ENCODE measurements around the gene MYCBPAP. TPM values are rescaled to one million over a fixed set of nuclear protein-coding genes. Genes with fewer than 3 reads are reported as not detected.

Gene MYCBPAP
- total and polyA plus RNA-seq, 3 donors from 2014 or later = 75.9 to 315 (median 91.7) TPM

DNA sequence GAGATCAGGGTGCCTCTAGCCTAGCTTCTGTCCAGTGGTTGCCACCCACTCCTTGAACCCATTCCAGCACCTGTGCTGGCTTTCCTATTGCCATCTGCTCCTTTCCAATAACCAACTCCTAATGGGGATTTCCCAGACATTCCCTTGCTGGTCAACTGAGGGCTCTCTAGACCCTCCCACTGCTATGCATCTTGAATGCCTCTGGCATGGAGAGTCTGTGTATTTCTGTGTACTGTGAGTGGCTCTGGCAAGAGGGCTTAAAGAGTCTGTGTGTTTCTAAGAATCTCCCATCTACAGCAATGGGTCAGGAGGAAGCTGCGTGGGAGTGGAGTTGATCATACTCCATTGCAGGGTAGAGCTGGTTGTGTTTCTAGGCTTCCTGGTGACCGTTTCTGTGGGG, 13.3 kb downstream of the MYCBPAP start:
- Histone ChIP-seq H3K4me1 (peaks cover 18% of the 10 kb centered on the region), H3K4me3 (no peak overlapping the region), H3K27ac (no peak overlapping the region), H3K27me3 (no peaks in the 10 kb centered on the region), H3K9me3 (no peaks in the 10 kb centered on the region), H3K36me3 (ENCODE audit: low read depth, missing control alignments) (no peaks in the 10 kb centered on the region)
- WGBS, 2 donors = 93 to 100% methylated on average over 2 of the region's 2 CpGs
- no peak for DNase-seq
- intact Hi-C loops (cut with DNase I; ENCODE audit: low total_unique reads) = no loop called here
- no peak for TF ChIP-seq POLR2A (IDR thresholded peaks at IDR 0.05)
- TF ChIP-seq CTCF (IDR thresholded peaks at IDR 0.05) = no peak

GRCh38 chr17:50522766-50523165, 14.5 kb downstream of the MYCBPAP start:
- TF ChIP-seq POLR2A (IDR thresholded peaks at IDR 0.05) = no peak
- no peak for TF ChIP-seq CTCF (IDR thresholded peaks at IDR 0.05)
- intact Hi-C loops (cut with DNase I; ENCODE audit: low total_unique reads) = no loop called here

DNA sequence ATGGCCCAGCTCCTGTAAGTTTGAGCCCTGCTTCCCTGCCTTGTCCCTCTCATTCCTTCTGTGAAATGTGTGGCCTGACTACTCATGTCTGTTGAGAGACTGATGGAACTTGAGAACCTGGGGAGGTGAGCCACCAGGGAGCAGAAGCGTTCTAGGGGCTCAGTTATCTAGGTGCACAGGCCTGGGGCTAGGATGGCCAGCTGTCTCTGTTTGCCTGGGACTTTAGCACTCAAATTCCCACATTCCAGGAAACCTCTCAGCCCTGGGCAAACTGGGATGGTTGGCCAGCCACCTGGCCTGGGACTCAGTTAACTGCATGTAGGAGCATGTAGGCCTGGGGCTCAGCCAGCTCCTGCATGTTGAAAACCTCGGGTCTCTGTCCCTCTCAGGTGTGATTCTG, 15.0 kb downstream of the MYCBPAP start:
- Histone ChIP-seq H3K4me3 (no peak overlapping the region), H3K27ac (no peak overlapping the region), H3K36me3 (ENCODE audit: low read depth, missing control alignments) (no peaks in the 10 kb centered on the region), H3K9me3 (no peaks in the 10 kb centered on the region), H3K27me3 (no peaks in the 10 kb centered on the region), H3K4me1 (peaks cover 18% of the 10 kb centered on the region)
- WGBS, 2 donors = 94 to 100% methylated on average over 1 to 2 of the region's 2 CpGs
- no peak for TF ChIP-seq POLR2A (IDR thresholded peaks at IDR 0.05)
- no peak for TF ChIP-seq CTCF (IDR thresholded peaks at IDR 0.05)
- DNase-seq = no peak
- intact Hi-C loops (cut with DNase I; ENCODE audit: low total_unique reads) = no loop called here

More at GRCh38 chr17:50522766-50523165, 14.5 kb downstream of the MYCBPAP start:
- Histone ChIP-seq H3K4me3 (no peak overlapping the region), H3K27me3 (no peaks in the 10 kb centered on the region), H3K36me3 (ENCODE audit: low read depth, missing control alignments) (no peaks in the 10 kb centered on the region), H3K4me1 (peaks cover 18% of the 10 kb centered on the region), H3K27ac (no peak overlapping the region), H3K9me3 (no peaks in the 10 kb centered on the region)
- no peak for DNase-seq
- 95 to 96% methylated on average over 4 to 10 of the region's 10 CpGs for WGBS, 2 donors

- TF ChIP-seq CTCF (IDR thresholded peaks at IDR 0.05) (no peak), POLR2A (IDR thresholded peaks at IDR 0.05) (no peak)
- H3K36me3 ChIP-seq (ENCODE audit: low read depth, missing control alignments) = no peaks in the 10 kb centered on the region
- H3K4me3 ChIP-seq = no peak overlapping the region
- no peaks in the 10 kb centered on the region for H3K9me3 ChIP-seq
- DNase-seq = no peak
- no peaks in the 10 kb centered on the region for H3K27me3 ChIP-seq
- H3K27ac ChIP-seq = no peak overlapping the region
- intact Hi-C loops (cut with DNase I; ENCODE audit: low total_unique reads) = no loop called here
- WGBS, 2 donors = 92 to 95% methylated on average over 14 to 18 of the region's 18 CpGs
- peaks cover 1% of the 10 kb centered on the region for H3K4me1 ChIP-seq
Observed at GRCh38 chr17:50524838-50525237, 16.6 kb downstream of the MYCBPAP start.

GRCh38 chr17:50527155-50527762, 19.0 kb downstream of the MYCBPAP start:
- intact Hi-C loops (cut with DNase I; ENCODE audit: low total_unique reads) = no loop called here

More at GRCh38 chr17:50527155-50527762, 19.0 kb downstream of the MYCBPAP start:
- Histone ChIP-seq H3K4me1 (peaks cover 8% of the 10 kb centered on the region), H3K4me3 (no peak overlapping the region), H3K9me3 (no peaks in the 10 kb centered on the region), H3K36me3 (ENCODE audit: low read depth, missing control alignments) (no peaks in the 10 kb centered on the region), H3K27ac (no peak overlapping the region), H3K27me3 (no peaks in the 10 kb centered on the region)
- DNase-seq = no peak
- WGBS, 2 donors = 50 to 63% methylated on average over 4 to 5 of the region's 5 CpGs
- no peak for TF ChIP-seq CTCF (IDR thresholded peaks at IDR 0.05)
- no peak for TF ChIP-seq POLR2A (IDR thresholded peaks at IDR 0.05)

Measured in testis (tissue), 3 donors.